NCI-H526 (cell line): ENCODE data around the gene S100PBP.

Experiments used
- DNase-seq, 2 experiments: peaks; one replicate each; lab custom pipeline; 2025; lab: John Stamatoyannopoulos, UW

S100PBP gene

DNA sequence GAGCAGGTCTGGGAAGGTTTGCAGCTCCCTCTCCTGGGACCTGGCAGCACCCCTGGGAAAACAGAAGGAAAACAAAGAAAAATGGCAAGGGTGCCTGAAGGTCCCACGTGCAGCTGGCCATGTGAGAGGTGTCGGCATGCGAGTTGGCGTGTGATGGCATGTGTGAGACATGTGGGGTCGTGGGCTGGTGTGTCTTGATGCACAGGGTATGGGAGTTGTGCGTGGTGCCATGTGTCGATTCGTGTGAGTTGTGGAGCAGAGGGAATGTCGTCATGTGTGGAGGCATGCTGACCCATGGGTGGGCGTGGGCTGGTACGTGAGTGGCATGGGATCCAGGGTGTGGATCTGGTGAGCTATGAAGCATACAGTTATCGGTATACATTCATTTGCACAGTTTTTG, 70.2 kb downstream of the S100PBP start:
- DNase-seq: peak in 1 of 2 experiments; percentile 42

- DNase-seq: no peak
Measured at GRCh38 chr1:32888134-32888533, 70.7 kb downstream of the S100PBP start.

GRCh38 chr1:32888677-32889420, 71.4 kb downstream of the S100PBP start:
- DNase-seq: no peak

- no peak for DNase-seq
Measured at GRCh38 chr1:32889731-32890278, 72.4 kb downstream of the S100PBP start.

DNA sequence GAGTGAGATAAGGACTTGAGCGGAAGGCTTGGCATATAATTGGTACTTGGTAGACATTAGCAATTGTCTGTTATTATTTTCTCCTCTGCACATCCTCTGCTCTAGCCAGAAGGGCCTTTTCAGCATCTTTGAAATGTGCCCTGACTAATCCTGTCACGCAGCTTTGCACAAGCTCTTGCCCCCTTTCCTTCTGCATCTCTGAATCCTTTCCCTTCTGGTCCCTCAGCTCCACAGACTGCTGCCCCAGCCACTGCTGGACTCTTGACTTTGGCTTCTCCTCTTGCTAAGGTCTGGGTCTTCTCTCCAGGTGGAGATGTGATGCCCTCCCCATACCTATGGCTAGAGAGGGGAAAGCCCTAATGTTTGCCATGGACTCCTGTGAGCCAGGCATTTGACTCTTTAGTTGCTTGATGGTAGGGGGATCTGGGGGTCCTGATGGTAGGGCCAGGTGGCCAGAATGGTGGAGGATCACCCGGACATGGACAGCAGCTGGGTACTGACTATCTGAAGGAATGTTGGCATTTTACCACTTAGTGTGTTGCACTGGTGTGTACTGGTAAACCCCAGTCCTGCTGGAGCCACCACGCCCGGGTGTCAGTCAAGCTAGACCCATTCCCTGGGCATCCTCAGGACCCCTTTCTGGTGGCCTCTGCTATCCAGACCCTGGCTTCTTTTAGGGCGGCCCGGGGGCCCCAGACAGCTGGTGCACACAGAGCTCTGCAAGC, 73.2 kb downstream of the S100PBP start:
- DNase-seq: no peak

DNA sequence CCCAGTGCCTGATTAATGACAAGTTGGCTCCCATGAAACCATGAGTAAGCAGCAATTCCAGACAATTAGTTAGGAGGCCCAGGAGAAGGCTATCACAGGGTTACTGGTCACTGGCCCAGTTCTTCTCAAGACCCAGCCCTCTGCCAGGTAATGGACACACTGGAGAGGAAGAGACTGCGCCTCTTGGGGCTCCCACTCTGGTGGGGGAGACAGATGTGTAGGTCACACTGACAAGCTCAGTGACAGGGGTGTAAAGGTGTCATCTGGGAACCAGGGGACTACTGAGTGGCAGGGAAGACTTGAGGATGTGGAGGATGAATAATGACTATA, 73.8 kb downstream of the S100PBP start:
- DNase-seq: no peak

DNA sequence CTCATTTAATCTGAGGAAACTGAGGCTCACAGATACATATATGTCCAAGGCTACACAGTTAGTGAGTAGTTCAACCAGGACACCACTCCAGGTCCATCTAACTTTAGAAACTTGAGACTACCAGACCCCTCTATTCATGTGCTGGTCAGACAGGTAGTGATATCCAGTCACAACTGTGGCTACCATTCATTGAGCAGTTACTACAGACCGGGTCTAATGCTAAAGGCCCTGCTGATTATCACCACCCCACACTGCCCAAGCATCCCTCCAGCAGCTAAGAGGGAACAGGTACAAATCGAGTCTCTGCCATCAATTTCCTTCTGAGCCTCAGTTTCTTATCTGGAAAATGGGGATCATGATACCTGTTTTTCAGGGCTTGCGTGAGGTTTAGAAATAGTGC, 74.2 kb downstream of the S100PBP start:
- no peak for DNase-seq

GRCh38 chr1:32892368-32893197, 75.1 kb downstream of the S100PBP start:
- DNase-seq: peak; percentile 78 to 97

DNA sequence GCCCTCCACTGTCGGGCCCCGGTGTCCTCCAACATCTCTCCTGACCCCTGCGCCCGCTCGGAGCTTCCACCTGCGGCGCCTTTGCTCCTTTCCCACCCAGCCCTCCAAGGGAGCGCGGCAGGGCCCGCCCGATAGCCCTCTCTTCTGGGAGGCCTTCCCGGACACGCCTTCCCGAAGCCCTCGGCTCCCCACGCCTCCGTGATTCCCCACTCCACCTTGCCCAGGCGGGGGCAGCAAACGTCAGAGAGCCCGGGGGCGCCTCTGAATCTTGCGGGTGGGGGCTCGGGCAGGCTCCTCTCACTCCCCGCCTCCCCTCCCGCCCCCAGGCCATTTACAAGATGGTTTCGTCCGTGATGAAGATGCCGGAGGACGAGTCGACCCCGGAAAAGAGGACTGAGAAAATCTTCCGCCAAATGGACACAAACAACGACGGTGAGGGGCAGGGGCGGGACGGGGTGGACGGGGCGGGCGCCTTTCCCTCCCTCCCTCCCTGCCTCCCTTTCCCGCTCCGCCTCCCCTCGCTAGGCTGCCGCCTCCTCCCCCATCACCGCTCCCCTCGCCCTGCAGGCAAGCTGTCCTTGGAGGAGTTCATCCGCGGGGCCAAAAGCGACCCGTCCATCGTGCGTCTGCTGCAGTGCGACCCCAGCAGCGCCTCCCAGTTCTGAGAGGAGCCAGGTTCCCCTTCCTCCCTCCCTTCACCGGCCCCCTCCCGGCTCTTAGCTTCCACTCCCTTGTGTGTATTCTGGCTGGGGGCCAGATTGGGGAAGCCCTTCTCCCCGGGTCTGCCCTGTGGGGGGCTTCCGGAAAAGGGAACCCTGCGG, 76.0 kb downstream of the S100PBP start:
- peak; percentile 47 to 86 for DNase-seq

GRCh38 chr1:32894019-32894600, 76.7 kb downstream of the S100PBP start:
- peak in 1 of 2 experiments; percentile 44 for DNase-seq

GRCh38 chr1:32894681-32895080, 77.2 kb downstream of the S100PBP start:
- no peak for DNase-seq

- DNase-seq: no peak
Measured at GRCh38 chr1:32895325-32896215, 78.1 kb downstream of the S100PBP start.

DNA sequence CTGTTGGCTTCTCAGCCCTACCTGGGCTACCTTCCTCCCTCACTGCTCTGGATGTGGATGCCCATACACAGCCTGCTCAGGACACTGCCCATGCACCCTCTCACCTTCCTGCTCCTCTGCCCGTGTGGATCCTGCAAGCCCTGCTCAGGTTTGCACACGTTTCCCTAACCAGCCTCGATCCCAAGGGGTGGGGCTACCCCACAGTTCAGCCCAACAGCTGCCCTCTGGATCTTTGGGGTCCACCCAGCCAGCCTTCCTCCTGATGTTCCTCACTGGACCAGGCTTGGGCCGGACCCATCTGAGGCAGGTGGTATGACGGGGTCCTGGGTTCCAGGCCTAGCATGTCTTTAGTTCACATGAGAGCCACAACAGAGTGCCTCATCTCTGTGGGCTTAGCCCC, 79.0 kb downstream of the S100PBP start:
- DNase-seq: no peak

- DNase-seq: no peak
Measured at GRCh38 chr1:32897082-32898049, 79.9 kb downstream of the S100PBP start.

- no peak for DNase-seq
Measured at GRCh38 chr1:32898056-32898455, 80.6 kb downstream of the S100PBP start.

- DNase-seq: no peak
Measured at GRCh38 chr1:32898958-32899357, 81.5 kb downstream of the S100PBP start.

DNA sequence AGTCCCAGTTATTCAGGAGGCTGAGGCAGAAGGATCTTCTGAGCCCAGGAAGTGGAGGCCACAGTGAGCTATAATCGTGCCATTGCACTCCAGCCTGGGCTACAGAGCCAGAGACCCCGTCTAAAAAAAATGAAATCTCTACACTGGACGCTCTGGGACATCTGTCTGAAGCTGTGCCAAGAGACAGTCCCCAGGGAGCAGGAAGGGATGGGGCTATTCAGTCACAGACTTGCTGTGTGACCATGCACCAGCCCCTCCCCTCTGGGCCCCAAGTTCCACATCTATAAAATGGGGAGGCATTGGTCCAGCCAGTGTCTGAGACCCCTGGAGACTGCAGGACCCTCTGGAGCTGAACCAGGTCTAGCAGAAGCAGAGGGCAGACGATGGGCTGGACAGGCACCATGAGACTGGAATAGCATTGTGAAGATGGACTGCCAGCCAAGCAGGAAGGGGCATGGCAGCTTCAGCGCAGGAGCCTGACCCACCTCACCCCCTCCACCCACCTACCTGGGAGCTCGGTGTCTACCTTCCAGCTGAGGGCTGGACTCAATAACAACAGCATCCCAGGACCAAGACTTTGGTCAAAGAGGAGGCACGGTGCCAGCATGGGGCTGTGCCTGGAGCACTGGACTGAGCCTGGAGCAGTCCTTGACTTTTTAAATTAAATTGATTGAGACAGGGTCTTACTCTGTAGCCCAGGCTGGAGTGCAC, 82.3 kb downstream of the S100PBP start:
- no peak for DNase-seq

DNA sequence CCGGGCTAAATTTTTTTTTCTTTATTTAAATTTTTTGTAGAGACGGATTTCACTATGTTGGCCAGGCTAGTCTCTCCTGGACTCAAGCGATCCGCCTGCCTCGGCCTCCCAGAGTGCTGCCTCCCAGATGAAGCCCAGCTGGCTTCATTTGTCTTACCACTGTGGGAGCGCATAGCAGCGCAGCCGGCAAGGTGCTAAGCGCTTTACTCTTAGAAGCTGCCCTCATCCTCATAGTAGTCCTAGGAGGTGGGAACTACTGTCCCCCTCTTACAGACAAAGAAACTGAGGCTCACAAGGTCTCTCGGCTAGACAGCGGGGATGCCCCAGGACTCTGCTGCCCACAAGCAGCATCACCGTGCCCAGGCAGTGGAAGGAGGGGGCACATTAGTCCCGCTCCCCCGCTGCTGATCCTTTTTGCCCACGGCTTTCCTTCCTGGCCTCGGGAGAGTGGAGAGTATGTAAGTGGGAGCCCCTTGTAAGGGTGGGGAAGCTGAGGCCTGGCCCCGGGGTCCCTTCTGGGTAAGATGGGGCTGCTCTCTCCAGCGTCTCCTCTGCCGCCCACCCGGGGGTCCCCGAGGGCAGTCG, 83.0 kb downstream of the S100PBP start:
- DNase-seq: peak in 1 of 2 experiments; percentile 49
